ENCODE measurements around the gene ELMO1. TPM values are rescaled to one million over a fixed set of nuclear protein-coding genes. Genes with fewer than 3 reads are reported as not detected.

The ELMO1 gene
- total and polyA plus RNA-seq, 2 donors from 2014 or later: 6.0 to 35.4 TPM

- H3K27me3 ChIP-seq (ENCODE audit: control insufficient read depth, insufficient read depth, low read length): no peaks in the 10 kb centered on the region
- no peak overlapping the region for H3K27ac ChIP-seq (ENCODE audit: low read depth in 2 of 2, low read length in 2 of 2)
- H3K9me3 ChIP-seq (ENCODE audit: control insufficient read depth in 2 of 3, insufficient read depth in 1 of 3, low read length in 3 of 3): no peaks in the 10 kb centered on the region
- TF ChIP-seq, protein P1, sequence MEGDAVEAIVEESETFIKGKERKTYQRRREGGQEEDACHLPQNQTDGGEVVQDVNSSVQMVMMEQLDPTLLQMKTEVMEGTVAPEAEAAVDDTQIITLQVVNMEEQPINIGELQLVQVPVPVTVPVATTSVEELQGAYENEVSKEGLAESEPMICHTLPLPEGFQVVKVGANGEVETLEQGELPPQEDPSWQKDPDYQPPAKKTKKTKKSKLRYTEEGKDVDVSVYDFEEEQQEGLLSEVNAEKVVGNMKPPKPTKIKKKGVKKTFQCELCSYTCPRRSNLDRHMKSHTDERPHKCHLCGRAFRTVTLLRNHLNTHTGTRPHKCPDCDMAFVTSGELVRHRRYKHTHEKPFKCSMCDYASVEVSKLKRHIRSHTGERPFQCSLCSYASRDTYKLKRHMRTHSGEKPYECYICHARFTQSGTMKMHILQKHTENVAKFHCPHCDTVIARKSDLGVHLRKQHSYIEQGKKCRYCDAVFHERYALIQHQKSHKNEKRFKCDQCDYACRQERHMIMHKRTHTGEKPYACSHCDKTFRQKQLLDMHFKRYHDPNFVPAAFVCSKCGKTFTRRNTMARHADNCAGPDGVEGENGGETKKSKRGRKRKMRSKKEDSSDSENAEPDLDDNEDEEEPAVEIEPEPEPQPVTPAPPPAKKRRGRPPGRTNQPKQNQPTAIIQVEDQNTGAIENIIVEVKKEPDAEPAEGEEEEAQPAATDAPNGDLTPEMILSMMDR (IDR thresholded peaks at IDR 0.05; ENCODE audit: borderline replicate concordance, extremely low read depth, insufficient read depth): no peak
- H3K36me3 ChIP-seq (ENCODE audit: control insufficient read depth in 2 of 3, insufficient read depth in 3 of 3, low read length in 3 of 3): no peaks in the 10 kb centered on the region
- no peak overlapping the region for H3K4me3 ChIP-seq (ENCODE audit: low read length in 3 of 3)
- DNase-seq: no peak
- FAIRE-seq: no peak
- H3K4me1 ChIP-seq (ENCODE audit: control insufficient read depth in 2 of 3, insufficient read depth in 2 of 3, low read depth in 1 of 3, low read length in 3 of 3): no peaks in the 10 kb centered on the region
- intact Hi-C loops (cut with DNase I): no loop called here
- H3K9ac ChIP-seq (ENCODE audit: low read length in 3 of 3): no peak overlapping the region
Measured at GRCh38 chr7:37269711-37270508, 178.8 kb downstream of the ELMO1 start.

DNA sequence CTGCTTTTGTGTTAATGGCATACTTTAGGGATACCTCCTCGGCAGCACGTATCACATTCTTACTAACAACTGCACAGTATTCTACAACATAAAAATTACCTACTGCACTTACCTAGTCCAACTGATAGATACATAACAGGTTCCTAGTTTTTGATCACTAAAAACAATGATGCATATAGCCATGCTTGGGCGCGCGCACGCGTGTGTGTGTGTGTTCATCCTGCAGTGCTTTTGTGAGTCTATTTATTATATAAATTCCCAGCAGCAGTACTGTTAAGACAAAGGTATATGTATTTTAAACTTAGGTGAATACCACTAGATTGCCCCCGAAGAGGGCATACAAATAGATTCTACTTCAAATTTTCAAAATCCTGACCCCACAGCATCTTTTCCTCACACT lies 181.4 kb downstream of the ELMO1 start:
- no peaks in the 10 kb centered on the region for H3K27me3 ChIP-seq (ENCODE audit: control insufficient read depth, insufficient read depth, low read length)
- TF ChIP-seq, protein P1 (IDR thresholded peaks at IDR 0.05; ENCODE audit: borderline replicate concordance, extremely low read depth, insufficient read depth): no peak
- no peaks in the 10 kb centered on the region for H3K9me3 ChIP-seq (ENCODE audit: control insufficient read depth in 2 of 3, insufficient read depth in 1 of 3, low read length in 3 of 3)
- no peaks in the 10 kb centered on the region for H3K36me3 ChIP-seq (ENCODE audit: control insufficient read depth in 2 of 3, insufficient read depth in 3 of 3, low read length in 3 of 3)
- intact Hi-C loops (cut with DNase I): no loop called here
- no peak for DNase-seq
- no peak overlapping the region for H3K4me3 ChIP-seq (ENCODE audit: low read length in 3 of 3)
- H3K9ac ChIP-seq (ENCODE audit: low read length in 3 of 3): no peak overlapping the region
- no peaks in the 10 kb centered on the region for H3K4me1 ChIP-seq (ENCODE audit: control insufficient read depth in 2 of 3, insufficient read depth in 2 of 3, low read depth in 1 of 3, low read length in 3 of 3)
- no peak for FAIRE-seq
- H3K27ac ChIP-seq (ENCODE audit: low read depth in 2 of 2, low read length in 2 of 2): no peak overlapping the region

DNA sequence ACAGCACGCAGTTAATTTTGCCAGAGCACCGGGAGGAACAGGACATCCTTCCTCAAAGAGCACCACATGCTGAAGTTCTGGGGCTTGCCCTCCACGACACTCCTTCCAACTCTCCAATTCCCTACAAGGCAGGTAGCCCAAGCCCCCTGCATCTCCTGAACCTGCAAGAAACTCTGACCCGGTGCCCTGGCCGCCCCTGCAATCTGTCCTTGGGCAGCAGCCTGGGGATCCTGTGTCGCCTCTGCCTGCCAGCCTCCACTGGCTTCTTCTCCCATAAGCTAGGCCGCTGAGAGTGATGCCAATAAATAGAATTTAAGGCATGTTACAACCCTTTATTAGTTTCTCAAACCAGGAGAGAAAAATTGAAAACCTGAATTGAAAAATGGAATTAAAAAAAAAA lies 182.8 kb downstream of the ELMO1 start:
- Histone ChIP-seq H3K27me3 (ENCODE audit: control insufficient read depth, insufficient read depth, low read length) (no peaks in the 10 kb centered on the region), H3K9ac (ENCODE audit: low read length in 3 of 3) (no peak overlapping the region), H3K4me3 (ENCODE audit: low read length in 3 of 3) (no peak overlapping the region), H3K9me3 (ENCODE audit: control insufficient read depth in 2 of 3, insufficient read depth in 1 of 3, low read length in 3 of 3) (no peaks in the 10 kb centered on the region), H3K27ac (ENCODE audit: low read depth in 2 of 2, low read length in 2 of 2) (no peak overlapping the region), H3K4me1 (ENCODE audit: control insufficient read depth in 2 of 3, insufficient read depth in 2 of 3, low read depth in 1 of 3, low read length in 3 of 3) (no peaks in the 10 kb centered on the region), H3K36me3 (ENCODE audit: control insufficient read depth in 2 of 3, insufficient read depth in 3 of 3, low read length in 3 of 3) (no peaks in the 10 kb centered on the region)
- DNase-seq (no peak), FAIRE-seq (no peak)
- TF ChIP-seq, protein P1 (IDR thresholded peaks at IDR 0.05; ENCODE audit: borderline replicate concordance, extremely low read depth, insufficient read depth): no peak
- intact Hi-C loops (cut with DNase I): no loop called here

Data from kidney (tissue), 14 donors.